ENCODE results near the gene GTPBP10. TPM values are rescaled to one million over a fixed set of nuclear protein-coding genes. Genes with fewer than 3 reads are reported as not detected.
A peak's percentile ranks its signal among the peaks of the same experiment; 100 is the strongest.
"Not testable (repeated sequence)": the region's sequence is repeated elsewhere in the genome, so short reads cannot be mapped to it uniquely, and the experiment has no call there.

The GTPBP10 gene
- total RNA-seq, 1 experiment from 2014 or later, result 26.8 TPM

- Histone ChIP-seq H3K79me2 (ENCODE audit: low read length) (peaks cover 42% of the 10 kb centered on the region), H3K4me2 (ENCODE audit: low read depth, low read length, poor library complexity, severe bottlenecking) (peak overlapping the region; percentile 76), H4K20me1 (ENCODE audit: insufficient read depth, low read depth, low read length) (no peaks in the 10 kb centered on the region; the same call in 1 of the 2 replicates), H3K36me3 (ENCODE audit: insufficient read depth, low read length) (peaks cover 20% of the 10 kb centered on the region), H3K9me3 (ENCODE audit: low read length) (no peaks in the 10 kb centered on the region), H3K9me2 (replicated peaks; ENCODE audit: insufficient read depth, low read length) (no peaks in the 10 kb centered on the region), H3K27me3 (ENCODE audit: low read length) (no peaks in the 10 kb centered on the region), H3K27ac (ENCODE audit: low read length) (no peak overlapping the region), H3K9ac (ENCODE audit: low read length) (peak overlapping the region; percentile 78), H3K4me3 (ENCODE audit: low read length) (peak overlapping the region; percentile 78), H3K4me1 (ENCODE audit: low read length) (peaks cover 14% of the 10 kb centered on the region), H2AFZ (ENCODE audit: low read length) (peak overlapping the region; percentile 71)
- no peak for DNase-seq
Measured at GRCh38 chr7:90345595-90346335, 751 bp upstream of the GTPBP10 start.

GRCh38 chr7:90347759-90348158 lies 1.2 kb downstream of the GTPBP10 start:
- peak overlapping the region; percentile 78 for H3K9ac ChIP-seq (ENCODE audit: low read length)
- peaks cover 14% of the 10 kb centered on the region for H3K4me1 ChIP-seq (ENCODE audit: low read length)
- peak overlapping the region; percentile 76 for H3K4me2 ChIP-seq (ENCODE audit: low read depth, low read length, poor library complexity, severe bottlenecking)
- no peaks in the 10 kb centered on the region for H3K9me2 ChIP-seq (replicated peaks; ENCODE audit: insufficient read depth, low read length)
- H3K4me3 ChIP-seq (ENCODE audit: low read length), result peak overlapping the region; percentile 78
- peak overlapping the region; percentile 47; the same call in 1 of the 2 replicates for H3K27ac ChIP-seq (ENCODE audit: low read length)
- no peaks in the 10 kb centered on the region; the same call in 1 of the 2 replicates for H4K20me1 ChIP-seq (ENCODE audit: insufficient read depth, low read depth, low read length)
- H2AFZ ChIP-seq (ENCODE audit: low read length), result no peak overlapping the region
- H3K79me2 ChIP-seq (ENCODE audit: low read length), result peaks cover 60% of the 10 kb centered on the region
- H3K9me3 ChIP-seq (ENCODE audit: low read length), result no peaks in the 10 kb centered on the region
- H3K36me3 ChIP-seq (ENCODE audit: insufficient read depth, low read length), result peaks cover 33% of the 10 kb centered on the region
- no peaks in the 10 kb centered on the region for H3K27me3 ChIP-seq (ENCODE audit: low read length)
- peak; percentile 52 for DNase-seq

GRCh38 chr7:90349305-90349704 lies 2.8 kb downstream of the GTPBP10 start:
- no peaks in the 10 kb centered on the region for H3K9me2 ChIP-seq (replicated peaks; ENCODE audit: insufficient read depth, low read length)
- H3K4me3 ChIP-seq (ENCODE audit: low read length), result no peak overlapping the region
- H3K36me3 ChIP-seq (ENCODE audit: insufficient read depth, low read length), result peaks cover 48% of the 10 kb centered on the region
- DNase-seq, result no peak
- no peak overlapping the region for H2AFZ ChIP-seq (ENCODE audit: low read length)
- no peak overlapping the region for H3K4me2 ChIP-seq (ENCODE audit: low read depth, low read length, poor library complexity, severe bottlenecking)
- peaks cover 14% of the 10 kb centered on the region for H3K4me1 ChIP-seq (ENCODE audit: low read length)
- peaks cover 5% of the 10 kb centered on the region; the same call in 1 of the 2 replicates for H3K9me3 ChIP-seq (ENCODE audit: low read length)
- no peaks in the 10 kb centered on the region for H3K27me3 ChIP-seq (ENCODE audit: low read length)
- peaks cover 74% of the 10 kb centered on the region for H3K79me2 ChIP-seq (ENCODE audit: low read length)
- no peak overlapping the region for H3K9ac ChIP-seq (ENCODE audit: low read length)
- H4K20me1 ChIP-seq (ENCODE audit: insufficient read depth, low read depth, low read length), result no peaks in the 10 kb centered on the region; the same call in 1 of the 2 replicates
- no peak overlapping the region for H3K27ac ChIP-seq (ENCODE audit: low read length)

GRCh38 chr7:90350032-90350431 lies 3.5 kb downstream of the GTPBP10 start:
- H3K27ac ChIP-seq (ENCODE audit: low read length); H3K4me2 ChIP-seq (ENCODE audit: low read depth, low read length, poor library complexity, severe bottlenecking); H4K20me1 ChIP-seq (ENCODE audit: insufficient read depth, low read depth, low read length); H3K4me3 ChIP-seq (ENCODE audit: low read length); H3K9me2 ChIP-seq (replicated peaks; ENCODE audit: insufficient read depth, low read length); H3K9ac ChIP-seq (ENCODE audit: low read length); H2AFZ ChIP-seq (ENCODE audit: low read length); H3K27me3 ChIP-seq (ENCODE audit: low read length); DNase-seq; H3K9me3 ChIP-seq (ENCODE audit: low read length): not testable (repeated sequence)
- H3K36me3 ChIP-seq (ENCODE audit: insufficient read depth, low read length), result peaks cover 56% of the 10 kb centered on the region
- H3K79me2 ChIP-seq (ENCODE audit: low read length), result peaks cover 81% of the 10 kb centered on the region
- H3K4me1 ChIP-seq (ENCODE audit: low read length), result peaks cover 14% of the 10 kb centered on the region

- Histone ChIP-seq H3K4me3 (ENCODE audit: low read length) (no peak overlapping the region), H4K20me1 (ENCODE audit: insufficient read depth, low read depth, low read length) (no peaks in the 10 kb centered on the region), H3K4me1 (ENCODE audit: low read length) (peaks cover 8% of the 10 kb centered on the region), H3K27me3 (ENCODE audit: low read length) (no peaks in the 10 kb centered on the region), H3K79me2 (ENCODE audit: low read length) (peaks cover 94% of the 10 kb centered on the region), H3K9ac (ENCODE audit: low read length) (no peak overlapping the region), H3K9me3 (ENCODE audit: low read length) (peaks cover 23% of the 10 kb centered on the region), H2AFZ (ENCODE audit: low read length) (no peak overlapping the region), H3K27ac (ENCODE audit: low read length) (no peak overlapping the region), H3K4me2 (ENCODE audit: low read depth, low read length, poor library complexity, severe bottlenecking) (no peak overlapping the region), H3K9me2 (replicated peaks; ENCODE audit: insufficient read depth, low read length) (no peaks in the 10 kb centered on the region), H3K36me3 (ENCODE audit: insufficient read depth, low read length) (peaks cover 75% of the 10 kb centered on the region)
- DNase-seq, result no peak
Measured at GRCh38 chr7:90351987-90352386, 5.5 kb downstream of the GTPBP10 start.

- no peaks in the 10 kb centered on the region for H3K9me3 ChIP-seq (ENCODE audit: low read length)
- H3K4me3 ChIP-seq (ENCODE audit: low read length), result no peak overlapping the region
- H3K9ac ChIP-seq (ENCODE audit: low read length), result no peak overlapping the region
- H3K27ac ChIP-seq (ENCODE audit: low read length), result no peak overlapping the region
- H3K36me3 ChIP-seq (ENCODE audit: insufficient read depth, low read length), result peaks cover 79% of the 10 kb centered on the region
- H3K27me3 ChIP-seq (ENCODE audit: low read length), result no peaks in the 10 kb centered on the region
- H4K20me1 ChIP-seq (ENCODE audit: insufficient read depth, low read depth, low read length), result no peaks in the 10 kb centered on the region
- no peak overlapping the region for H3K4me2 ChIP-seq (ENCODE audit: low read depth, low read length, poor library complexity, severe bottlenecking)
- H3K9me2 ChIP-seq (replicated peaks; ENCODE audit: insufficient read depth, low read length), result no peaks in the 10 kb centered on the region
- DNase-seq, result no peak
- no peak overlapping the region for H2AFZ ChIP-seq (ENCODE audit: low read length)
- peaks cover 11% of the 10 kb centered on the region for H3K79me2 ChIP-seq (ENCODE audit: low read length)
- no peaks in the 10 kb centered on the region for H3K4me1 ChIP-seq (ENCODE audit: low read length)
Measured at GRCh38 chr7:90383422-90383821, 36.9 kb downstream of the GTPBP10 start.

- no peaks in the 10 kb centered on the region for H3K27me3 ChIP-seq (ENCODE audit: low read length)
- no peak for DNase-seq
- no peaks in the 10 kb centered on the region for H3K9me2 ChIP-seq (replicated peaks; ENCODE audit: insufficient read depth, low read length)
- peaks cover 11% of the 10 kb centered on the region for H3K79me2 ChIP-seq (ENCODE audit: low read length)
- no peaks in the 10 kb centered on the region for H3K9me3 ChIP-seq (ENCODE audit: low read length)
- H3K4me1 ChIP-seq (ENCODE audit: low read length), result no peaks in the 10 kb centered on the region
- H3K9ac ChIP-seq (ENCODE audit: low read length), result no peak overlapping the region
- peaks cover 78% of the 10 kb centered on the region for H3K36me3 ChIP-seq (ENCODE audit: insufficient read depth, low read length)
- H4K20me1 ChIP-seq (ENCODE audit: insufficient read depth, low read depth, low read length), result no peaks in the 10 kb centered on the region
- H3K27ac ChIP-seq (ENCODE audit: low read length), result no peak overlapping the region
- no peak overlapping the region for H3K4me2 ChIP-seq (ENCODE audit: low read depth, low read length, poor library complexity, severe bottlenecking)
- H2AFZ ChIP-seq (ENCODE audit: low read length), result no peak overlapping the region
- H3K4me3 ChIP-seq (ENCODE audit: low read length), result no peak overlapping the region
Measured at GRCh38 chr7:90383861-90384260, 37.3 kb downstream of the GTPBP10 start.

GRCh38 chr7:90384433-90384832 lies 37.9 kb downstream of the GTPBP10 start:
- Histone ChIP-seq H3K9me3 (ENCODE audit: low read length) (no peaks in the 10 kb centered on the region), H3K27ac (ENCODE audit: low read length) (no peak overlapping the region), H3K9ac (ENCODE audit: low read length) (no peak overlapping the region), H3K4me1 (ENCODE audit: low read length) (no peaks in the 10 kb centered on the region), H3K4me3 (ENCODE audit: low read length) (no peak overlapping the region), H4K20me1 (ENCODE audit: insufficient read depth, low read depth, low read length) (no peaks in the 10 kb centered on the region), H3K79me2 (ENCODE audit: low read length) (peaks cover 10% of the 10 kb centered on the region), H3K9me2 (replicated peaks; ENCODE audit: insufficient read depth, low read length) (no peaks in the 10 kb centered on the region), H3K36me3 (ENCODE audit: insufficient read depth, low read length) (peaks cover 78% of the 10 kb centered on the region), H3K27me3 (ENCODE audit: low read length) (no peaks in the 10 kb centered on the region), H3K4me2 (ENCODE audit: low read depth, low read length, poor library complexity, severe bottlenecking) (no peak overlapping the region), H2AFZ (ENCODE audit: low read length) (no peak overlapping the region)
- no peak for DNase-seq
